DMS114 treated with DMSO at 0.1 percent for 48 hours (cell line): ENCODE data around the gene NDNF.

Source experiments
- DNase-seq: peaks from one replicate; lab custom pipeline; 2025; ENCODE audit not compliant: unreplicated experiment; lab: John Stamatoyannopoulos, UW

Gene NDNF

DNA sequence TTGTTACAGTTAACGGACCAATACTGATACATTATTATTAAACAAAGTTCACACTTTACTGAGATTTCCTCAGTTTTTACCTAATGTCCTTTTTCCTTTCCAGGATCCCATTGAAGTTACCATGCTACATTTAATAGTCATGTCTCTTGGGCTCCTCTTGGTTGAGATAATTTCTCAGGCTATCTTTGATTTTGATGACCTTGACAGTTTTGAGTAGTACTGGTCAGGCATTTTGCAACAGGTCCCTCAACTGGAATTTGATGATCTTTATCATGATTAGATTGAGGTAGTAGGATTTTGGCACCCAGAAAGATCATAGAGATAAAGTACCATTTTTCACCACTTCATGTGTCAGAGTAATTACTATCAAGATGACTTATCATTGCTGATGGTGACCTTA is 53.8 kb downstream of the NDNF start:
- no peak for DNase-seq

DNA sequence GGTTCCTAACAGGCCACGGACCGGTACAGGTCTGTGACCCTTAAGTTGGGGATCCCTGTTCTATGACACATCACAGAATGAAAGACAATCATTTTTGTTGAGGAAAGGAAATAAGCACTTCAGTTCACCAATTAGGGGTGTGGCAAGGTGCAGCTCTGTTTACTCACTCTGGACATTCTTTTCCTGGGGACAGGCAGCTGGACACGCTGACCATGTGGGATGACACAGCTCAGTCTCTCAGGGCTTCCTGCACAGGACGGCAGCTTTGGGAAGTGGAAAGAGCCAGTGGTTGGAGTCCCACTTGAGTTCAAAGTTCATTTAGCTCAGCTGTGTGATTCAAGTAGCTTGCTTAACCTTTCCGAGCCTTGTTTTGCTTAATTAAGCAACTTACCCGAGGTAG is 55.7 kb downstream of the NDNF start:
- no peak for DNase-seq

DNA sequence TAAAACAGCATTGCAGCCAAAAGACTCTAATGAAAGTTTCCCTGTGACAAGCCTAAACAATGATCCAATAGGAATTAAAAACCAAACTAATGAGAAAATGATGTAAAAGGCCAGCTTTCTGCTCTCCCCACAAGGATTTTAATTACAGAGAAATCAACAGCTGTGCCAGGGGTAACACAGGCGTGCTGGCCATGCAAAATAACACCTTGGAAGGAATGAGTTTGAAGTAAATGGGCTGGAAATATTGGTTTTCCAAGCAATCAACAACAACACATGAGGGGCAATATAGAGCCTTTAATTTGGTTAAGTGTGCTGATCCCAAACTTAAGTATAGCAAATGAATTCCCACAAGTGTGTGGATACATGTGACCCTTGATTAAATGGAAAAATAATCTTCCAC is 56.9 kb downstream of the NDNF start:
- DNase-seq = no peak

- DNase-seq = no peak
These were observed 57.8 kb downstream of the NDNF start for GRCh38 chr4:121014544-121014943.

DNA sequence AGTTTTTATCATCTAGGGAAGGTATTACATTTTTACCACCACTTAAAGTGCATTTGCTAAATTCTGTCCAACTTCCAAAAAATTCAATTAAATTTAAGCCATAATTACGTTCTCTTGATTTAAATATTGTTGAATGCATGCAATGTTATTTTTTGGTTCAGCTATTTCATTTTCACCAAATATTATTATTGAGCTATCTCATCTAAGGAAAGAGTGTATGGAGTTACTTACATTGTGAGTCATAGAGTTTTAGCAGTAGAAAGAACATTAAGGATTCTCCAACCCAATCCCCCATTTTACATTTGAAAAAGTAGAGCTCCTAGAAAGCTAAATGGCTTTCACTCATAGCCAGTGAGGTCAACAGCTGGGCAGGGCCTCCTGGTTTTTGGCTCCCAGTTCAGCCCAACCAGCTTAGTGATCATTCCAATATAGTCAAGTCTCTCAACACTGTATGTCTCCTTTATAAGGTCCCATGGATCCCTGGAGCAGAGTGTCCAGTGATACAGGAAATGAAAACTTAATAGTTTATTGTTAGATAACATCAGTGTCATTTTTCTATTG is 60.5 kb downstream of the NDNF start:
- DNase-seq = no peak

DNA sequence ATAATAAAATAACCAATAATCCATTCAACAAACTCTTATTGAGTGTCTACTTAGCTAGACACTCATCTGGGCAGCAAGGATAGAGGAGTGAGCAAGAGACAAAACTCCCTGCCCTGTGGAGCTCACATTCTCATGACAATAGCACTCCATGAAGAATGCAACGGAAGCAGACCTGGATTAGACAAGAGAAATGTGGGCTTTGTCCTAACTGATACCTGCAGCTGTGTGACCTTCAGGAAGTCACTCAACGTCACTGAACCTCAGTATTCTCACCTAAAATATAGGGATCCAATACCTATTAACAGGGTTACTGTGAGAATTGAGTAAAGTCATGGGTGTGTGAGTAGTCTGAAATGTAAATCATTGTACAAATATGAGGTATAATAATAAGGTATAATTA is 61.2 kb downstream of the NDNF start:
- no peak for DNase-seq

GRCh38 chr4:121009578-121010478 is 62.5 kb downstream of the NDNF start:
- no peak for DNase-seq

DNA sequence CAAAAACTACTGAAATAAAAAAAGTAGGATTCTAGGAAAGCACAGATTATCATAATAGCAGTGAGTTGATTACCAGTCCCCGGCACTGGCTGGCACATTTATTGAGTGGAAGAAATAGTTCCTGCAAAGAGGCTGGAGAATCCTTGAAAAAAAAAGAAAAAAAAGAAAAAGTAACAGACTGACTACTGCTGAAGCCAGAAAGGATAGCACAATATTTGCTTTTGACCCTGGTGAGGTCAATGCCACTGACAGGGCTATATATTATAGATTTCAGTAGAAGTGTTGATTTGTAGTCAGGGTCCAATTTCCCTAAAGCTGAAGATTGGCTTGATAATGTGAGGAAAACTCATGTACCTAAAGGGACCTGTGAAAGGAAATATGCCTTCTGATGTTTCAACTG is 64.7 kb downstream of the NDNF start:
- DNase-seq = no peak

DNA sequence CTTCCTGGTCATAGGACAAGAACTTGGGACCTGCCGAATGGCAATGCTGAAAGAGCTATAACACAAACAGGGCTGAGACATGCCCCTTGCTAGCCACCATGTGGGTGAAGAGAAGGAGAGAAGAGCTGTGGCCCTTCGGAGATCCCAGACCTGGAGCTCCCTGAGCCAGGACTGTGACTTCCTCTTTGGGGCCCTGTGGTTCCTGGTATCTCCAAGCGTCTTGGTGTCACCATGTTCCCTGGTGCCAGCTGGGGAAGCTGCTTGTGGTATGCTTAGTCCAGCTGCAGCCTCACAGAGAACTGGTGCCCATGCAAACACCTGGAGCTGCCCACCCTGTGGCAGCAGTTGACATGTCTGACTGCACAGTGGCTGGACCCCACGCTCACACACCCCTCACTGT is 68.5 kb downstream of the NDNF start:
- no peak for DNase-seq

GRCh38 chr4:120995266-120996010 is 76.9 kb downstream of the NDNF start:
- no peak for DNase-seq

DNA sequence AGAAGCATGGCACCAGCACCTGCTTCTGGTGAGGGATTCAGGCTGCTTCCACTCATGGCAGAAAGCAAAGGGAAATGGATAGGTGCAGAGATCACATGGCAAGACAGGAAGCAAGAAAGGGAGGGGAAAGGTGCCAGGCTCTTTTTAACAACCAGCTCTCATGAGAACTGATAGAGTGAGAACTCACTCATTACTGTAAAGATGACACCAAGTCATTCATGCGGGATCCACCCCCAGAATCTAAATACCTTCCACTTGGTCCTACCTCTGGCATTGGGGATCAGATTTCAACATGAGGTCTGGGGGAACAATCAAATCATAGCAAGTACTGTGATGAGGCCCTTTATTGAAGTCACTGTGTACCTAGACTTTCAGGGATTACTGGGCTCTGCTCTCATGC is 77.8 kb downstream of the NDNF start:
- DNase-seq = no peak

- no peak for DNase-seq
These were observed 80.5 kb downstream of the NDNF start for GRCh38 chr4:120991885-120992284.

DNA sequence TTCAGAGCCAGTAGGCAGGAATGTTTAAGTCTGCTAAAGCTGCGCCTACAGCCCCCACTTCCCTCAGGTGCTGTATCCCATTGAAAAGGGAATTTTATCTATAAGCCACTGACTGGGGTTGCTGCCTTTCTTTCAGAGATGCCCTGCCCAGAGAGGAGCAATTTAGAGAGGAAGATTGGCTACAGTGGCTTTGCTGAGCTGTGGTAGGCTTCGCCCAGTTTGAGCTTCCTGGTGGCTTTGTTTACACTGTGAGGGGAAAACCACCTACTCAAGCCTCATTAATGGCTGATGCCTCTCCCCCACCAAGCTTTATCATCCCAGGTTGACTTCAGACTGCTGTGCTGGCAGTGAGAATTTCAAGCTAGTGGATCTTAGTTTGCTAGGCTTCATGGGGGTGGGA is 82.1 kb downstream of the NDNF start:
- DNase-seq = no peak
